Liver (tissue), 9 donors: ENCODE data around the gene HTT-AS. TPM values are rescaled to one million over a fixed set of nuclear protein-coding genes. Genes with fewer than 3 reads are reported as not detected.

Source experiments
- DNase-seq: peaks from one replicate; pipeline ENCODE4 v3.0.0-alpha.2; 2017; ENCODE audit warnings: low spot score
- H3K27ac ChIP-seq, 2 donors: one replicate each; pipeline ENCODE4 v1.7.0; 2013; ENCODE audit warnings: inconsistent platforms in 2 of 2, low read length in 2 of 2, control low read depth in 1 of 2, low read depth in 1 of 2, mild to moderate bottlenecking in 1 of 2
- H3K27me3 ChIP-seq, 4 donors: one replicate each; pipeline versions ENCODE4 v1.6.1 to v1.7.0; 2013; ENCODE audit warnings: low read length in 3 of 4, inconsistent platforms in 1 of 4, mild to moderate bottlenecking in 1 of 4, moderate library complexity in 1 of 4; ENCODE audit not compliant: control insufficient read depth in 4 of 4, insufficient read depth in 4 of 4
- H3K36me3 ChIP-seq, 4 donors: one replicate each; pipeline versions ENCODE4 v1.6.1 to v1.7.0; 2013; ENCODE audit warnings: low read length in 3 of 4, mild to moderate bottlenecking in 3 of 4, low read depth in 1 of 4, moderate library complexity in 1 of 4; ENCODE audit not compliant: control insufficient read depth in 4 of 4, insufficient read depth in 3 of 4
- H3K4me1 ChIP-seq, 4 donors: one replicate each; pipeline versions ENCODE4 v1.6.1 to v1.7.0; 2013; ENCODE audit warnings: low read length in 3 of 4, mild to moderate bottlenecking in 3 of 4, moderate library complexity in 1 of 4; ENCODE audit not compliant: control insufficient read depth in 4 of 4, insufficient read depth in 4 of 4
- H3K4me3 ChIP-seq, 3 donors: one replicate each; pipeline versions ENCODE4 v1.6.1 to v1.7.0; 2013; ENCODE audit warnings: low read length in 3 of 3, control low read depth in 1 of 3, low read depth in 1 of 3, mild to moderate bottlenecking in 1 of 3
- H3K9ac ChIP-seq, 2 donors: one replicate each; pipeline ENCODE4 v1.7.0; 2013; ENCODE audit warnings: low read length in 2 of 2, mild to moderate bottlenecking in 2 of 2, moderate library complexity in 2 of 2, control low read depth in 1 of 2, low read depth in 1 of 2
- H3K9me3 ChIP-seq, 4 donors: one replicate each; pipeline versions ENCODE4 v1.6.1 to v1.7.0; 2013; ENCODE audit warnings: low read length in 3 of 4; ENCODE audit not compliant: control insufficient read depth in 4 of 4
- ATF3 ChIP-seq: IDR thresholded peaks from 2 replicates; pipeline ENCODE4 v1.6.1; 2016; ENCODE audit warnings: antibody characterized with exemption
- CTCF ChIP-seq: fragments of 150-350 bp; IDR thresholded peaks from 2 replicates; pipeline ENCODE4 v1.5.1; 2017; ENCODE audit warnings: improper control_type of control experiment, low read depth, low read length; ENCODE audit not compliant: missing input control
- GABPA ChIP-seq, 2 donors: IDR thresholded peaks in 1 of 2; conservative IDR thresholded peaks in 1 of 2; 2 replicates each; pipeline ENCODE4 v1.6.1; 2016; ENCODE audit warnings: antibody characterized with exemption in 2 of 2, mild to moderate bottlenecking in 1 of 2, moderate library complexity in 1 of 2
- HNF4A ChIP-seq, 2 donors: conservative IDR thresholded peaks; 2 replicates each; pipeline ENCODE4 v1.6.1; 2016; ENCODE audit warnings: antibody characterized with exemption in 2 of 2, mild to moderate bottlenecking in 2 of 2
- MAX ChIP-seq: IDR thresholded peaks from 2 replicates; pipeline ENCODE4 v1.6.1; 2016; ENCODE audit warnings: antibody characterized with exemption
- RAD21 ChIP-seq, 2 donors: IDR thresholded peaks; 2 replicates each; pipeline ENCODE4 v1.6.1; 2016; ENCODE audit warnings: antibody characterized with exemption in 2 of 2, mild to moderate bottlenecking in 2 of 2
- REST ChIP-seq: IDR thresholded peaks from 2 replicates; pipeline ENCODE4 v1.6.1; 2016; ENCODE audit warnings: antibody characterized with exemption, mild to moderate bottlenecking
- RXRA ChIP-seq, 2 donors: IDR thresholded peaks; 2 replicates each; pipeline ENCODE4 v1.6.1; 2017 to 2018; ENCODE audit warnings: antibody characterized with exemption in 2 of 2, mild to moderate bottlenecking in 1 of 2
- SP1 ChIP-seq: IDR thresholded peaks from 2 replicates; pipeline ENCODE4 v1.6.1; 2018; ENCODE audit warnings: antibody characterized with exemption, mild to moderate bottlenecking
- ZBTB33 ChIP-seq: IDR thresholded peaks from 2 replicates; pipeline ENCODE4 v1.6.1; 2016; ENCODE audit warnings: antibody characterized with exemption
- WGBS: extraction: QIAGEN DNeasy Blood & Tissue Kit; methylation state at CpG from one replicate; pipeline ENCODE4 v1.1.7; 2013; 5-methylcytosine and 5-hydroxymethylcytosine counted together
- polyA plus RNA-seq, 2 donors: library from polyadenylated mRNA; stranded (reverse) in 1 of 2; unstranded in 1 of 2; fragments of 200-250 nt in 1 of 2; fragments of >200 nt in 1 of 2; fragmentation: Nextera tagmentation in 1 of 2; extraction: Ambion mirVana in 1 of 2; gene quantifications; one replicate each; pipeline versions ENCODE4 v1.2.1 to v1.2.3, GENCODE V29; 2013 to 2015
- total RNA-seq, 2 donors: library from RNA; depleted of rRNA; stranded (reverse); fragments of >200 nt; gene quantifications; one replicate each; pipeline ENCODE4 v1.2.3, GENCODE V29; 2014
- donor health status: healthy.
- donor health status: healthy.
- donor health status: healthy.
- donor health status: healthy.
- donor health status: healthy.

HTT-AS gene
- total and polyA plus RNA-seq, 4 donors = not detected

- TF ChIP-seq ZBTB33 (no peak), GABPA (IDR thresholded peaks at IDR 0.05 in 1 of 2, conservative IDR thresholded peaks at IDR 0.05 in 1 of 2) (no peak), ATF3 (no peak)
Observed at GRCh38 chr4:3116955-3117354, 42.6 kb upstream of the HTT-AS start (continued).

- Histone ChIP-seq H3K27me3 (no peaks in the 10 kb centered on the region), H3K9ac (no peak overlapping the region), H3K4me1 (peaks cover 0 to 2% (median 0%) of the 10 kb centered on the region in 4 donors), H3K27ac (no peak overlapping the region), H3K9me3 (no peaks in the 10 kb centered on the region), H3K4me3 (no peak overlapping the region), H3K36me3 (peaks cover 8 to 53% (median 32%) of the 10 kb centered on the region in 4 donors)
- no peak for DNase-seq
- TF ChIP-seq MAX = no peak
- TF ChIP-seq GABPA (IDR thresholded peaks at IDR 0.05 in 1 of 2, conservative IDR thresholded peaks at IDR 0.05 in 1 of 2) = no peak
- no peak for TF ChIP-seq RXRA (IDR thresholded peaks at IDR 0.05)
- TF ChIP-seq RAD21 (IDR thresholded peaks at IDR 0.05) = no peak
- TF ChIP-seq ZBTB33 = no peak
- TF ChIP-seq REST = no peak
- 95% methylated on average over 15 of the region's 15 CpGs for WGBS
Observed at GRCh38 chr4:3115637-3116270, 41.4 kb upstream of the HTT-AS start.

GRCh38 chr4:3114377-3114776 lies 40.0 kb upstream of the HTT-AS start:
- no peak overlapping the region for H3K27ac ChIP-seq
- H3K9ac ChIP-seq = no peak overlapping the region
- no peak overlapping the region for H3K4me3 ChIP-seq
- peaks cover 8 to 53% (median 36%) of the 10 kb centered on the region in 4 donors for H3K36me3 ChIP-seq
- peaks cover 0 to 2% (median 0%) of the 10 kb centered on the region in 4 donors for H3K4me1 ChIP-seq
- 98% methylated on average over 6 of the region's 6 CpGs for WGBS
- H3K27me3 ChIP-seq = no peaks in the 10 kb centered on the region
- no peak for DNase-seq
- no peaks in the 10 kb centered on the region for H3K9me3 ChIP-seq
- TF ChIP-seq HNF4A (conservative IDR thresholded peaks at IDR 0.05) (no peak), ATF3 (no peak), REST (no peak), SP1 (no peak), ZBTB33 (no peak), CTCF (no peak)
